ENCODE measurements around the gene ARID2.

DNA sequence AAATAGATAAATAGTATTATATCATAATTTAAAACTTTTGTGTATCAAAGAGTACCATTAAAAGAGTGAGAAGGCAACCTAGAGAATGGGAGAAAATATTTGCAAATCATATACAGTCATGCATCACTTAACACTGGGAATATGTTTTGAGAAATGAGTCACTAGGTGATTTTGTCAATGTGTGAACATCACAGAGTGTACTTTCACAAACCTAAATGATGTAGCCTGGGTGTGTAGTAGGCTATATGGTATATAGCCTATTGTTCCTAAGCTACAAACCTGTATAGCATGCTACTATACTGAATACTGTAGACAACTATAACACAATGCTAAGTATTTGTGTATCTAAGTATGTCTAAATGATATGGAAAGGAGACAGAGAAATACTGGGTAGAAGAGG, 48.0 kb upstream of the ARID2 start:
- TF ChIP-seq, protein P1, sequence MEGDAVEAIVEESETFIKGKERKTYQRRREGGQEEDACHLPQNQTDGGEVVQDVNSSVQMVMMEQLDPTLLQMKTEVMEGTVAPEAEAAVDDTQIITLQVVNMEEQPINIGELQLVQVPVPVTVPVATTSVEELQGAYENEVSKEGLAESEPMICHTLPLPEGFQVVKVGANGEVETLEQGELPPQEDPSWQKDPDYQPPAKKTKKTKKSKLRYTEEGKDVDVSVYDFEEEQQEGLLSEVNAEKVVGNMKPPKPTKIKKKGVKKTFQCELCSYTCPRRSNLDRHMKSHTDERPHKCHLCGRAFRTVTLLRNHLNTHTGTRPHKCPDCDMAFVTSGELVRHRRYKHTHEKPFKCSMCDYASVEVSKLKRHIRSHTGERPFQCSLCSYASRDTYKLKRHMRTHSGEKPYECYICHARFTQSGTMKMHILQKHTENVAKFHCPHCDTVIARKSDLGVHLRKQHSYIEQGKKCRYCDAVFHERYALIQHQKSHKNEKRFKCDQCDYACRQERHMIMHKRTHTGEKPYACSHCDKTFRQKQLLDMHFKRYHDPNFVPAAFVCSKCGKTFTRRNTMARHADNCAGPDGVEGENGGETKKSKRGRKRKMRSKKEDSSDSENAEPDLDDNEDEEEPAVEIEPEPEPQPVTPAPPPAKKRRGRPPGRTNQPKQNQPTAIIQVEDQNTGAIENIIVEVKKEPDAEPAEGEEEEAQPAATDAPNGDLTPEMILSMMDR (conservative IDR thresholded peaks at IDR 0.05; ENCODE audit: low read depth, low read length) = no peak
- no peak for TF ChIP-seq EZH2 (IDR thresholded peaks at IDR 0.05; ENCODE audit: borderline replicate concordance, low read depth, low read length, poor library complexity, severe bottlenecking)
